ENCODE results near the gene ELL. TPM values are rescaled to one million over a fixed set of nuclear protein-coding genes. Genes with fewer than 3 reads are reported as not detected.

The ELL gene
- polyA plus RNA-seq, 1 donor from 2014 or later, result 7.2 TPM

GRCh38 chr19:18424122-18424889 lies 97.6 kb downstream of the ELL start:
- H3F3A ChIP-seq (ENCODE audit: insufficient read depth, low read length, poor library complexity, severe bottlenecking), result no peaks in the 10 kb centered on the region
- H3K9me2 ChIP-seq (ENCODE audit: insufficient read depth, low read length), result no peaks in the 10 kb centered on the region
- H2AFZ ChIP-seq (ENCODE audit: low read depth, low read length), result no peak overlapping the region
- no peak overlapping the region for H3K9ac ChIP-seq (ENCODE audit: low read length)
- no peaks in the 10 kb centered on the region for H3K9me3 ChIP-seq (ENCODE audit: low read length)
- H3K27me3 ChIP-seq (ENCODE audit: insufficient read depth, low read depth, low read length), result no peaks in the 10 kb centered on the region
- no peaks in the 10 kb centered on the region for H4K20me1 ChIP-seq (ENCODE audit: insufficient read depth)
- H3K79me2 ChIP-seq (replicated peaks; ENCODE audit: insufficient read depth, low read length), result peaks cover 30% of the 10 kb centered on the region
- TF ChIP-seq SMC3 (conservative IDR thresholded peaks at IDR 0.05; ENCODE audit: poor library complexity) (no peak), EP300 (conservative IDR thresholded peaks at IDR 0.05; ENCODE audit: poor library complexity, severe bottlenecking) (no peak), EZH2 (IDR thresholded peaks at IDR 0.05; ENCODE audit: borderline replicate concordance, insufficient read depth, low read length, poor library complexity, severe bottlenecking) (no peak), REST (IDR thresholded peaks at IDR 0.05; ENCODE audit: borderline replicate concordance) (no peak), RAD21 (conservative IDR thresholded peaks at IDR 0.05) (no peak)
- H3K27ac ChIP-seq (ENCODE audit: low read length), result no peak overlapping the region
- H3K36me3 ChIP-seq (ENCODE audit: insufficient read depth, low read length), result no peaks in the 10 kb centered on the region
- H3K4me3 ChIP-seq (ENCODE audit: low read length), result no peak overlapping the region
- no peak overlapping the region for H3K4me2 ChIP-seq (ENCODE audit: low read length)

GRCh38 chr19:18423258-18424020 lies 98.4 kb downstream of the ELL start:
- Histone ChIP-seq H3K9me2 (ENCODE audit: insufficient read depth, low read length) (no peaks in the 10 kb centered on the region), H3K4me2 (ENCODE audit: low read length) (no peak overlapping the region), H3K36me3 (ENCODE audit: insufficient read depth, low read length) (no peaks in the 10 kb centered on the region), H3K4me3 (ENCODE audit: low read length) (peak overlapping the region; percentile 15), H2AFZ (ENCODE audit: low read depth, low read length) (no peak overlapping the region), H3K27me3 (ENCODE audit: insufficient read depth, low read depth, low read length) (no peaks in the 10 kb centered on the region), H3K27ac (ENCODE audit: low read length) (no peak overlapping the region), H3F3A (ENCODE audit: insufficient read depth, low read length, poor library complexity, severe bottlenecking) (no peaks in the 10 kb centered on the region), H4K20me1 (ENCODE audit: insufficient read depth) (no peaks in the 10 kb centered on the region), H3K9ac (ENCODE audit: low read length) (no peak overlapping the region), H3K79me2 (replicated peaks; ENCODE audit: insufficient read depth, low read length) (peaks cover 30% of the 10 kb centered on the region), H3K9me3 (ENCODE audit: low read length) (no peaks in the 10 kb centered on the region)
- TF ChIP-seq SMC3 (conservative IDR thresholded peaks at IDR 0.05; ENCODE audit: poor library complexity), result no peak
- no peak for TF ChIP-seq MXI1 (conservative IDR thresholded peaks at IDR 0.05; ENCODE audit: poor library complexity, severe bottlenecking)
- no peak for TF ChIP-seq REST (IDR thresholded peaks at IDR 0.05; ENCODE audit: borderline replicate concordance)
- TF ChIP-seq RAD21 (conservative IDR thresholded peaks at IDR 0.05), result no peak
- no peak for TF ChIP-seq POLR2AphosphoS5 (IDR thresholded peaks at IDR 0.05)
- no peak for TF ChIP-seq CTCF (IDR thresholded peaks at IDR 0.05; ENCODE audit: poor library complexity, severe bottlenecking)
- no peak for TF ChIP-seq EP300 (conservative IDR thresholded peaks at IDR 0.05; ENCODE audit: poor library complexity, severe bottlenecking)
- TF ChIP-seq EZH2 (IDR thresholded peaks at IDR 0.05; ENCODE audit: borderline replicate concordance, insufficient read depth, low read length, poor library complexity, severe bottlenecking), result no peak
- TF ChIP-seq TAF1 (IDR thresholded peaks at IDR 0.05; ENCODE audit: low read depth), result no peak
